GM20431 (cell line): ENCODE data around the gene LDB3.

Source experiments
- in situ Hi-C: fragments of 300-500 bp; cut with MseI, MboI; formaldehyde crosslinking; loops from one replicate; pipeline ENCODE4 v1.15.0; 2020; ENCODE audit warnings: low sequenced_read_pairs; ENCODE audit not compliant: unreplicated experiment

The LDB3 gene

DNA sequence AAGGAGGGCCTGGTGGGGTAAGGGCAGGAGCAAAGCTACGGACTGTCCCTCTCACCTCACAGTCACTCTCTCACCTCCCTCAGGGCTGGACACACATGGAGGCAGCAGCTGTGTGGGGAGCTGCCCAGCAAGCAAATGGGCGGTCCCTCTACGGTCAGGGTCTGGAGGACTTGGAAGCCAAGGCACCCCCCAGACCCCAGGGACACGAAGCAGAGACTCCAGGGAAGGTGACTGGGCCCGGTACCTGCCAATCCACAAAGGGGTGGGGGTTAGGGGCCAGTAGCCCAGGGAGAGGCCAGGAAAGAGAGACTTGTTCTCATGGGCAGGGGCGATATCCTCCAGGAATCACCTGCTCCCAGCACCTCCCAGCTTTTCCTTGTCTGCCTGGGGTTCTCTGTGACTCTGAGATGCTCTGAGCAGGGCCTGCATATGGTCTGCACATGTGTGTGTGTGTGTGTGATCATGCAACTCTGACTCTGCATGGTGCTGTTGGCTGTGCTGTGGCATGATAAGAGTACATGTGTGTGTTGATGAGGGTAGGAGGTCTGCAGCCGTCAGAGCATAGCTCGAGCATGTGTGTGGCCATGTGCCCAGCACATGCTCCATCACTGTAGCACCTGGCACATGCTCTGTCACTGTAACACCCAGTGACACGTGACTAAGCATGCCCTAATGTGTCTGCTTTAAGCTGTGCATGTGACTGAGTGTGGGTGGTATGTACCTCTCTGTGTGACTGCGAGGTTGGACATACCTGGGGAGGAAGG lies 4.6 kb upstream of the LDB3 start:
- in situ Hi-C loops = no loop called here

DNA sequence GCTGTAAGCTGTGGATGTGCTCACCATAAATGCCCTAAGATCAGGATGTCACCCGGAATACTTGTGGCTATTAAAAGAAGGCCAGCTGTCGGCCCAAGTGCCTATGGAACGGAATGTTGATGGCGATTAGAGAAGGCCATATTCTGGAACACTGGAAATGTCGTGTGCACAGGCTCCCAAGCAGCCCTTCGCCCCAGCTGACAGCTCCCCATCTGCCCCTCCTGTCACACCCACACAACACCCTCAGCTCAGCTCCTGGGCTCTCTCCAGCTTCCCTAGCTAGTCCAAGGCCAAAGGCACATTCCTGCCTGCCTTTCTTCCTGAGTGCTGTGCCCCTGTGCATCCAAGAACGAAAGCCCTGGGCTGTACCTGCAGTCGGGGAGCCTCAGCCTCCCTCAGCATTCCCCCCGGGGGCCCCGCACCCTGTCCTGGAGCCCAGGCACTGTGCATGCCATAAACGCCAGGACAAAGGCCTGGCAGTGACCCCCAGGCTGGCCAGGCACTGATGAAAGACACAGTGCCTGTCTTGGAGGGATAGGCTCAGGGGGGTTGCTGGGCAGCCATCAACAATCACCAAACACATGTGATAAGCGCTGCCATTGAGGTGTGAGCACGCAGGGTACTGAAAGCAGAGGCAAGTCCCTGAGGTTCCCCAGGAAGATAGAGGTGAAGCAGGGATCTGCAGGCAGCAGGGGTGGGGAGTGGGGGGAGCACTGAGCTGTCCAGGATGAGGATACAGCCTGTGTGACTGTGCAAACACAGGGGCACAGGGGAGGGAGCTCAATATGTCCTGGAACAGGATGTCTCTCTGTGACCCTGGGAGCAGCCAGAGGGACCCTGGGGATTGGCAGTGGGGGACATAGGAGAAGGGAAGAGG lies 3.7 kb upstream of the LDB3 start:
- in situ Hi-C loops = no loop called here

DNA sequence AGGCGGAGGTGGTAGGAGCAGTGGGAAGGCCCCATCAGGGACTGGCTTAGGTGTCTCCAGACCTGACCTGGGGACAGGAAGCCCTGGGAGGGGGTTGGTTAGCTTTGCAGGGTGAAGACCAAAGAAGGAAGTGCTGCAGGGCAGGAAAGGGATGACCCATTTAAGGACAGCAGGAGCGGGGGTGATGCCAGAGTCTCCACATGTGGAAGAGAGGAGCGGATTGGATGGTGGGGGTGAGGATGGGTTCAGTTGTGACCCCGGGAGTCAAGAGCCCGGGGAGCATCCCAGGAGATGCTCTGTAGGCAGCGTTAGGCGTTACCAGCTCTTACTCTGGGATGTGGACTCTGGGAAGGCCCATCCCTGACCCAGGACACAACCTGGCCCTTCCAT lies 3.1 kb upstream of the LDB3 start:
- in situ Hi-C loops = no loop called here

DNA sequence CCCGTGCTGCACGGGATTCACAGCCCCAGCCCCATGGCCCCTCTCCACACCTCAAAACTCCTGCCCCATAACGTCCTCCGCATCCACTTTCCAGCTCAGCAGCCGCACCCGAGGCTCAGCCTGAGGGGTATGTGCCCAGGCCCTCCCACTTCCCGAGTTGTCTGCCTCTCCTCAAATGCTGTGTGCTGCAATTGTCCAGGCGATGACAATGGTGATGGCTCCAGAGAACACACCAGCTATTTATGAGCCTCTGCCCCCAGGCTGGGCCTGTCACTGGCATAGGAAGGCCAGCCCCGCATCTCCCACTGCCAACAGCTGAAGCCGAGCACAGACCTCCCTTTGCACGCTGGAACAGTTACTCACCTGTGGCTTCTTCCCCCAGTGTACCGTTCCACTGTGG lies 2.4 kb upstream of the LDB3 start:
- in situ Hi-C loops = no loop called here

DNA sequence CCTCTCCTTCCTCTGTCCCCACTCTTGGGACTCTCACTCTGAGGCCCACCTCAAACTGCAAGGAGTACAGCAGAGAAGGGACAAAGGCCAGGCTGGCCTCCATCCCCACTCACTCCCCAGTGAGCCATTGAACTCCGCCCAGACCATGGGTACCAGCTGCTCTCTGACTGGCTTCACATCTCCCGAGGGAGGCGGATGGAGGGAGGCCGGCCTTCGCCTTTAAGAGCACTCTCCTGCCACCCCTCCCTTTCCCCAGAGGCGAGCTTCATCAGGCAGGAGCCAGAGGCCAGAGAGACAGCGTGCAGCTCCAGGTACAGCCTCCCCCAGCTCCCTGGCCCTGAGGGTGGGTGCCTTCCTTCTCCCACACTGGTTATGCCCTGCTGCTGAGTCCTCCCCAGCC lies 1.8 kb upstream of the LDB3 start:
- in situ Hi-C loops = no loop called here

DNA sequence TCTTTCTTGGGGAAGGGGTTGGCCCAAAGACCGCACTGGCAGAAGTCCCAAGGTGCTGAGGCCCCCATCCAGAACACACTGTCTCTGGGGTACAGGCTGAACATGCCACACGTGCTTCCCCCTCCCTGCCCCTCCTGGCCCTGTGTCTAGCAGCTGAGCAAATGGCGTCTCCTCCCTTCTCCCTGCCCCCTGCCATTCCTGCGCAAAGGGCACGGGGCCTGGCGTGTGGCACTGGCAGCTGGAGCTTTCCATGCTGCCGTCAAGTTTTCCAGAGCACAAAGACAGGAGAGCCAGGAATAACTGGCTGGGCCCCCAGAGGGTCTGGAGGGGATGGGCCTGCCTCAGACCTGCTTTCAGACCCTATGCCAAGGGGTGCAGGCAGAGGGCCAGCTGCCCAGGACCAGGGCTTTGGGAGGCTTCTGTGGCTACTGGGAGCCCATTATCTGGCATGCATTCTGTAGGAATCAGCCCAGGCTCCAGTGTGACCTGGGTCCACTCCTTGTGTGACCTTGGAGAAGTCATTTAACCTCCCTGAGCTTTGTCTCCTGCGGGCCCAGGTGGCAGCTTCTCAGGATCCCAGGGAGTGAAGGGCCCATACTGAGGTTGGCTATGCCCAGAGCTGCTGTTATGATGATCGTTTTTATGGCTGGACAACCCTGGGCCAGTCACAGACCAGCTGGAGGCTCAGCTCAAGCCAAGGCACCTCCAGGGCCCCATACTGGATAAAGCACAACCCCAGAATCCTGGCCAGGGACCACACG lies 710 bp upstream of the LDB3 start:
- in situ Hi-C loops = no loop called here

DNA sequence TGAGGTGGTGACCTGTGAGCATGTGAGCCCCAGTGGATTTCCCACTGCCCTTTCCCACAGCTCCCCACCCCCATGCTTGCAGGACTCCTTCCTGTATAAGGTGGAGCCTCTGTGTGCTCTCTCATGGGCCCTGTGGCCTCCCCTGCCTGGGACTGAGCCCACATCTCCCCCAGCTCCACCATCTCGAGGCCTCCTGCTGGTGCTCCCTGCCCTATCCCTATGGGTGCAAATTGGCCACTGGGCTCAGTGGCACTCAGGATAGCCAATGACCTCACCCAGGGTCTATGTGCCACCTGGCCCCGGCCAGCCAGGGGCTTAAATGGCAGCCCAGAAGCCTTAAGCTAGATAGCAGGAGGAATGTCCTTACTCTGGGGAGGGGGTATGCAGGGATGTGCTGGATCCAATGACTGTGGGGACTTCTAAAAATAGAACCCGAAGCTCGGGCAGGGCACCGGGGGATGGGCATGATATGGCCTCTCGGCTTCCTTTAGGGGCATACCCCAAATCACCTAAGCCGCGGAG lies 2.0 kb downstream of the LDB3 start:
- in situ Hi-C loops = no loop called here

DNA sequence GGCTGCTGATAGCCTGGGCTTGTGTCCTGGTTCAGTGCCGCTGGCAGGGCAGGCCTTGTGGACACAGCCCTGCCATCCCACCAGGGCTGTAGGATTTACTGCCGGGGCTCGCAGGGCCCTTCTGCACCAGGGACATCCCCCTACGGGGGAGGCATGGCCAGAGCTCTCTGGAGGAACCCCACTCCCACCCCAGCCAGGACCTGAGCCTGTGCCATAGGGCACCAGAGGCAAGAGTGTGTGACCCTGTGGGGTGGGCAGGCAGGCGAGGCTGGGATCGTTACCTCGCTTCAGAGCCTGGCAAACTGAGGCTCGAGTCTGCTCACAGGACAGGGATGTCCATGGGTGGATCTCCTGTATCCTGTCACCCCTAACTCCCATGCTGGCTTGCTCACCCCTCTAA lies 2.6 kb downstream of the LDB3 start:
- in situ Hi-C loops = no loop called here

DNA sequence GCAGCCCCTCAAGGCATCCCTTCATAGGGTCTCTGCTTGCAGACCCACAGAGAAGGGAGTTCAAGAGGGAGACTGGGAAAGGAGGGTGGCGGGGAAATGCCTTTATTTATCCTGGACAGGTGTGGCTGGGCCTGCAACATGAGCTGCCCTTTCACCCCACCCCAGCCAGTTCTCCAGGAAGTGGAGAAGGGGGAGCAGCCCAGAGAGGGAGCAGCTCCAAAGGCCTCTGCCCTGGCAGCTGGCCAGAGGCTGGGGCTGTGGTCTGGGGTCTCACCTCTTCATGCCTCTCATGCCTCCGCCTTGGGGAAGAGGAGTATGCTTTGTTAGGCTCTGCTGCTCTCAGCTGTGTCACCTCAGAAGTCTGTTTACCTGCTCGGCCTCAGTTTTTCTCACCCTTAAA lies 3.1 kb downstream of the LDB3 start:
- in situ Hi-C loops = no loop called here

DNA sequence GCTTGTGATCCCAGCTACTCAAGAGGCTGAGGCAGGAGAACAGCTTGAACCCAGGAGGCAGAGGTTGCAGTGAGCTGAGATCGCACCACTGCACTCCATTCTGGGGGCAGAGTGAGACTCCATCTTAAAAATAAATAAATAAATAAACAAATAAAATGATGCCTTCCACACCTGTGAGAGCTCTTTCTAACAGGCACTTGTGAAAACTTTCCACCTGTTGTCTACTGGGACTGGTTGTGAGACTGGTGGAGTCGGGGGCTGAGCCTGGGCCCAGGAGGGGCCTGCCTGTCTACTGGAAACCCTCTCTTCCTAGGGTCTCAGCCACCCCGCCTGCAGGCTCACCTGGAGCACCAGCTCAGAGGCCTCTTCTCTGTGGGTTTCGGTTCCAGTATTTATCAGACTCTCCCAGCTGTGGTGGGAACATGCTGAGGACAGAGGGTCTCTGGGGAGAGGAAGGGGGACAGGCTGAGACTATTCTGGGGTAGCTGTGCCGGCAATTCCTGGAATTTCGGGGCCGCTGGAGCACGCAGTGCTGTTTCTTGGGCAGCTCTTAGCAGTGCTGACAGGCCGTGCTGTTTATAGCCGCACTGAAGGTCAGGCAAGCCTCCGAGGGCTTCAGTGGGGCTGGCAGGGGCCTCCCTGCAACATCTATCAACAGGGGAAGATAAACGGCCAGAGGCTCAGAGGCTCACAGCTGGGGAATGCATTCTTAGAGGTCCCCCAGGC lies 3.8 kb downstream of the LDB3 start:
- in situ Hi-C loops = no loop called here

DNA sequence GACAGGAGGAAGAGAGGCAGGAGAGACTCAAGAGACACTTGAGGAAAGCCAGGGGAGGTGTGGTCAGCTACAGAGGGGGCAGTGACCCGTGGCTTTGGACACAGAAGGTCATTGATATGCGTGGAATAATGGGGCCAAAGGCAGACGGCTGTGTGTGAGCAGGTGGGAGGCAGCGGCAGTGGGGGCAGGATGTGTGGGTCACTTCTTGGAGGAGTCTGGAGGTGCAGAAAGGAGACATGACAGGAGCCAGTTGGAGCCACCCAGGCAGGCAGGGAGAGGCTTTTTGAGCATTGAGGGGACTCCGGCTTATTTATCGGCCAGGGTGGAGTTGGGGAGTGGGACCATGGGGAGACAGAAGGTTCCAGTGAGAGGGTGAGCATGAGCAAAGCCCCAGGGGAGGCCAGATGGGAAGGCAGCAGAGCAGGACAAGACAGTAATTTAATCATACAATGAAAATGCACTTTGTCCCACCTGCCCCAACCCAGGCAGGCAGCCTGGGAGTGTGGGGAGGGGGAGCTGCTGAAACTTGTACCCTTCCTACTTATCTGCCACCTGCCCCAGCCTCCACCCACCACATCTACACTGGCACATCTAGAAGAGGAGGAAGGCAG lies 5.0 kb downstream of the LDB3 start:
- in situ Hi-C loops = no loop called here

DNA sequence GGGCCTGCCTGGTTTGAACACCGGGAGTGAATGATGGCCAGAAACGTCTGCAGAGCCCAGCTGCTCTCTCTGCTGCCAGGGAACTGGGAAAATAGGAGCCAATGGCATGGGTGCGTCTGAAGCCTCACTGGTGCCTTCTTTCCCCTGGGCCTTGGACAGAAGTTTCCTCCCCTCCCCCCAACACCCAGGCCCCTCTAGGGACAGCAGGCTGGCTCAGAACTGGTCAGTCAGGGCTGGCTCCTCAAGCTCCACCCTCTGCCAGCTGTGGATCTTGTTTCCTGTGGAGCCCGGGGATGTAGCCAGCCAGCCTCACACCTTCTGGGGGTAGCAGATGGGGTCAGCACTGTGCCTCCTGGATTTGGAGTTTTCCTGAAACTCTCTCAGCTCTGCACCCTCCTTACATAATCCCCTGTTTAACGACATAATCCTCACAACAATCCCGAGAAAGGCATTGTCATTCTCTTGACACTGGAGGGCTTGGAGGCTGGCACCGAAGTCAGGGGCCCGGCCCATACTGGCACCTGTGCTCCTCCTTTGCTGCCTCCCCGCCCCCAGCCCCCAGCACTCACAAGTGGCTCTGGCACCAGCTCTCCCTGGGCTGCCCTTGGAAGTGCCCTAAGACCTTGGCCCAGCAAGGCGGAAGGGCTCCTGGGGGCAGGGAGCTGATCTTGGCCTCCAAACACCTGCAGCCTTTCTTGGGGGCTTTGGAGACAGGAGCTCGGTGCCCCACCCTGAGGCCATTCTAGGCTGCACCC lies 5.7 kb downstream of the LDB3 start:
- in situ Hi-C loops = no loop called here

DNA sequence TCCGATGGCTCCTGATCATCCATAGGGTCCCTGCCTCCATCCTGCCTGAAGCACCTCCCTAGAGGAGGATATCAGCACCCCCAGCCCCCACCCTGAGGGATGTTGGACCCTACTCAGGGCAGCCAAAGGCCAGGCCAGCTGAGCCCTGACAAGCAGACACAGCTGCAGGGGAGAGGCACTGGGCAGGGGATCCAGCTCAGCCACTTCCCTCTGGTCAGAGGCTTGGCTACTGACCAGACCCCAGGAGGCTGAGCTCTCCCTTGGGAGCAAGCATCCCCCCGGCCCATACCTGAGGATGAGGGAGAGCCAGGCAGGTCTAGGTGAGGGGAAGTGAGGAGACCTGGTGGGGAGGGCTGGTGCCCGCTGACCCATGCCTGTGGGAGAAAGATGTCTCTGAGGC lies 6.6 kb downstream of the LDB3 start:
- in situ Hi-C loops = no loop called here

DNA sequence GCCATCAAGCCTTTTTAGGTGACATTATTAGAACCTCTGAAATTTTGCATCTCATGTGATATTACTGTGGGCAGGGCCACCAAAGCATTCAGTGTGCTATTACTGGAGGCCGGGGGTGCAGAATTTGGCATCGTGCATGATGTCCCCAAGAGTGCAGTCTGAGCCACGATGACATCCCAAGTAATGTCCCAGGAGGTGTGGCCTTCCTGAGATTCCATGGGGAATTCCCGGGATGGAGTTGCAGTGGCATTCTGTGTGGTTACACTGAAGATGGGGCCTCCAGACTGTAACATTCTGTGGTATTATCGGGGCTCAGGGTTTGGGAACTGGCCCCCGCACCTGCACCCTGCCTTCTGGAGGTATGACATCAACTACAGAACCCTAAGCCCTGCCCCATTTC lies 9.1 kb downstream of the LDB3 start:
- in situ Hi-C loops = no loop called here

DNA sequence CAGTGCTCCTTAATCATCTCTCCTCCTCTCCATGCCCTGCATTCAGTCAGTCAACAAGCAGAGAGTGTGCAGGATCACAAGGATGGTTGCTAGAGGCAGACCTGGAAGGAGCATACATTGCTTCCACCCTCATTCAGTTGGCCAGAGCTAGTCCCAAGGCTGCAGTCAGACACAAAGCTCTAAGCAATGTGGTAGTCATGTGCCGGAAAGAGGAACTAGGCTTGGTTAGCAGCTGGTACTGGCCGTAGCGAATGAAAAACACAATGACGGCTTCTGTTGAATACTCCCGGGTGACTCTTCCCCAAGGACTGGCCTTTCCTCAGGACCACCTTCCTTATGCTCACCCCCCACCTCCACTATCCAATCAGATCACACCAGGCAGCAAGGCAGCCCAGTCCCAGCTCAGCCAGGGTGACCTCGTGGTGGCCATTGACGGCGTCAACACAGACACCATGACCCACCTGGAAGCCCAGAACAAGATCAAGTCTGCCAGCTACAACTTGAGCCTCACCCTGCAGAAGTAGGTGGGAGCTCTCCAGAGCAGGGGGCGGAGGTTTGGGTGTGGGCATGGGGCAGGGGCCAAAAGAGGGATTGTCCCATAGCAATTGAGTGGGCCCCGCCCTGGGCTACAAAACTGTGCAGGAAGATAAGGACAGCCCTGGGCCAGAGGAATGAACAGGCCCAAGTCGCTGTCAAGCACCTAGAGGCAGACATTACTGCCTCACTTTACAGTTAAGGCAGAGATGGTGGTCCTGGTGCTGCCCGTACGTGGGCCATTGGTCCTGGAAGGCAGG lies 10.9 kb downstream of the LDB3 start:
- in situ Hi-C loops = no loop called here

DNA sequence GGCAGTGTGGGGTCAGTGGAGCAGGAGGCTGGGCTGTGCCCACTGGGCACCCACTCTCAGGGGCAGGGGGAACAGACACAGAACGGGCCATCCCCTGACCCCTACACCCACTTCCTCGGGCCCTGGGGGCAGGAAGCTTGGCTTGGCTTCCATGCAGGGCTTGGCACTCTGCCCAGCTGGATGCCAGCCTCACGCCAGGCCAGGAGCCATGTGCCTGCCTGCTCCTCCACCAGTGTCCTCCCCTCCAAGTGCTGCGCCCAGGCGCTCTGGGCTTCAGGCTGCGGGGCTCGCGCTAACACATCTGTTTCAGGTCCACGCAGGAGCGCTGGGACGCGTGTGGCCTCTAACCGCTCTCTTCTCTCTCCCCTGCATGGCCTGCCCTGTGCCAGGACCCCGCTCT lies 12.7 kb downstream of the LDB3 start:
- in situ Hi-C loops = no loop called here

DNA sequence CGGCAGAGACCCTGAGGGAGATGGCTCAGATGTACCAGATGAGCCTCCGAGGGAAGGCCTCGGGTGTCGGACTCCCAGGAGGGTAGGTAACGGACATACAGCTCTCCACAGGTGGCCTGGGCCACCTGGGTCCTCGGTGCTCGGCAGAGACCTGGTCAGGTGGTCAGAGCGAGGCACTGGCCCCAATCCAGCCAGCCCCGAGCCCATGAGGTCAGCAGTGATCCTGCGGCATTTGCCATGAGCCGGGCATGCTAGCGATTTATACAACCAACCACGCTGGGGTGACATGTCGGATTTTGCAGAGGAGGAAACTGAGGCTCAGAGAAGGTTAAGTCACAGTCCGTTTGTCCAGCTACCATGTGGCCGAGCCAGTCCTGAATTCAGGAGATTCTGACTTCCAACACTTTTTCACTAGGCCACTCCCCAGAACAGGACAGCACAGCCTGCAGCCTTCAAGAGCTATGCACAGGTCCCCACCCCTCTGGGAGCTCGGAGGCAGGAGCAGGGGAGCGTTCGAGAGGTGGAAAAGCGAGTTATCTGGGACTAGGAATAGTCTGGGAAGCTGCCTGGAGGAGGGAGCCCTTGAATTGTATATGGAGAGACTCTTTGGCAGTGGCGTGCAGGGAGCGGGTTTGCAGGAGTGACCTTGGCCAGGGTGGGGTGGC lies 13.5 kb downstream of the LDB3 start:
- in situ Hi-C loops = no loop called here

DNA sequence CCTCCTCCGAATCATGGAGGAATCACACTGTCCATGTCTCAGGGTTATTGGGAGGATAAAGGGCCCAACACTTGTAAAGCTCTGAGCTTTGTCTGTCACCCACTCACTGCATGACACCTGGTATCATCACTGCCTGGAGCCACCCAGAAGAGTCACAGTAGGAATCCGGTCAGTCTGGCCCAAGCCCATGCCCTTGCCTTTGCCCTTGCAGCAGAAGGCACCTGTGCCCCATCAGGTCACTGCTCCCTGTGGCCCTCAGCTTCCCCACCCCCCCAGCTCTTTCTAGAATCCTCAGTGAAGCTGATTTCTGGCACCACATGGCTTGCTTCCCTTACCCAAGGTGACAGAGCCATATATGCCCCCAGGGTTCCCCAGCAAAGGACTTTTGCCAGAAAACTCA lies 14.4 kb downstream of the LDB3 start:
- in situ Hi-C loops = no loop called here
